Stimulated activated CD8-positive, alpha-beta memory T cell treated with anti-CD3 and anti-CD28 coated beads, Interleukin-12 subunit alpha, Interleukin-12 subunit beta, amount 100 ng/mL, for 24 hours (primary cell): Measurements from ENCODE around the gene MMAB.

ENCODE experiments used
- DNase-seq: peaks from one replicate; pipeline ENCODE4 v3.0.0-alpha.2; 2020; ENCODE audit errors: extremely low read depth

Gene MMAB

GRCh38 chr12:109538191-109538863 is 35.0 kb downstream of the MMAB start:
- DNase-seq, result no peak

GRCh38 chr12:109537136-109537535 is 36.2 kb downstream of the MMAB start:
- DNase-seq, result no peak

GRCh38 chr12:109535863-109536250 is 37.4 kb downstream of the MMAB start:
- no peak for DNase-seq

- DNase-seq, result no peak
Measured at GRCh38 chr12:109535231-109535862, 38.0 kb downstream of the MMAB start.

- no peak for DNase-seq
Measured at GRCh38 chr12:109534456-109534855, 38.8 kb downstream of the MMAB start.

GRCh38 chr12:109533487-109533740 is 39.9 kb downstream of the MMAB start:
- no peak for DNase-seq

- DNase-seq, result no peak
Measured at GRCh38 chr12:109532721-109533486, 40.4 kb downstream of the MMAB start.

GRCh38 chr12:109531411-109531810 is 41.9 kb downstream of the MMAB start:
- DNase-seq, result no peak

GRCh38 chr12:109529691-109530640 is 43.3 kb downstream of the MMAB start:
- no peak for DNase-seq

- no peak for DNase-seq
Measured at GRCh38 chr12:109527489-109528123, 45.7 kb downstream of the MMAB start.

- no peak for DNase-seq
Measured at GRCh38 chr12:109525279-109525585, 48.1 kb downstream of the MMAB start.

GRCh38 chr12:109524466-109525278 is 48.6 kb downstream of the MMAB start:
- no peak for DNase-seq

- DNase-seq, result no peak
Measured at GRCh38 chr12:109523504-109523903, 49.8 kb downstream of the MMAB start.

GRCh38 chr12:109523071-109523470 is 50.2 kb downstream of the MMAB start:
- DNase-seq, result no peak

- DNase-seq, result no peak
Measured at GRCh38 chr12:109521831-109522230, 51.5 kb downstream of the MMAB start.

- no peak for DNase-seq
Measured at GRCh38 chr12:109519787-109520186, 53.5 kb downstream of the MMAB start.

GRCh38 chr12:109518820-109519665 is 54.3 kb downstream of the MMAB start:
- DNase-seq, result peak; percentile 2

GRCh38 chr12:109517619-109518018 is 55.7 kb downstream of the MMAB start:
- DNase-seq, result no peak

GRCh38 chr12:109513977-109514376 is 59.3 kb downstream of the MMAB start:
- no peak for DNase-seq

- no peak for DNase-seq
Measured at GRCh38 chr12:109513051-109513450, 60.3 kb downstream of the MMAB start.
